DND-41 (cell line): Measurements from ENCODE around the gene CSTA.
A peak's percentile ranks its signal among the peaks of the same experiment; 100 is the strongest.

Source experiments
- ATAC-seq: fragments of 200-7000 bp; cut with Tn5 transposase; 3 replicates; pipeline ENCODE4 v1.9.1; 2021; ENCODE audit warnings: low read depth; ENCODE audit not compliant: insufficient read depth
- DNase-seq: peaks from one replicate; pipeline ENCODE4 v3.0.0-alpha.2; 2020
- H2AFZ ChIP-seq: 2 replicates; pipeline ENCODE4 v1.6.0; 2012; ENCODE audit warnings: low read depth, low read length
- H3K27ac ChIP-seq: 2 replicates; pipeline ENCODE4 v1.5.1; 2012; ENCODE audit warnings: low read length, inconsistent platforms
- H3K27me3 ChIP-seq: fragments of 200-600 bp; sonication (generic); 2 replicates; pipeline ENCODE4 v1.6.0; 2012; ENCODE audit warnings: low read length, mild to moderate bottlenecking, inconsistent platforms; ENCODE audit not compliant: insufficient read depth, poor library complexity
- H3K36me3 ChIP-seq: 2 replicates; pipeline ENCODE4 v1.5.1; 2012; ENCODE audit warnings: low read length, inconsistent platforms; ENCODE audit not compliant: insufficient read depth
- H3K4me1 ChIP-seq: 2 replicates; pipeline ENCODE4 v1.5.1; 2012; ENCODE audit warnings: mild to moderate bottlenecking, low read length; ENCODE audit not compliant: insufficient read depth
- H3K4me2 ChIP-seq: 2 replicates; pipeline ENCODE4 v1.6.0; 2012; ENCODE audit warnings: mild to moderate bottlenecking, moderate library complexity, low read length, inconsistent platforms; ENCODE audit not compliant: insufficient read depth
- H3K4me3 ChIP-seq, 2 experiments: fragments of 200-600 bp in 1 of 2; shearing (Covaris generic) in 1 of 2; 2 replicates each; pipeline ENCODE4 v1.5.1; 2012 to 2016; ENCODE audit warnings: inconsistent platforms in 2 of 2, low read length in 2 of 2, mild to moderate bottlenecking in 2 of 2, low read depth in 1 of 2, moderate library complexity in 1 of 2
- H3K79me2 ChIP-seq: 2 replicates; pipeline ENCODE4 v1.6.0; 2012; ENCODE audit warnings: low read length, inconsistent platforms; ENCODE audit not compliant: insufficient read depth
- H3K9ac ChIP-seq: 2 replicates; pipeline ENCODE4 v1.6.0; 2012; ENCODE audit warnings: low read depth, mild to moderate bottlenecking, inconsistent platforms, low read length, moderate library complexity
- H3K9me3 ChIP-seq: 2 replicates; pipeline ENCODE4 v1.5.1; 2012; ENCODE audit warnings: low read length, moderate library complexity, mild to moderate bottlenecking, inconsistent platforms; ENCODE audit not compliant: insufficient read depth, severe bottlenecking
- H4K20me1 ChIP-seq: 2 replicates; pipeline ENCODE4 v1.6.0; 2012; ENCODE audit warnings: low read length; ENCODE audit not compliant: insufficient read depth
- CTCF ChIP-seq: IDR thresholded peaks from 2 replicates; pipeline ENCODE4 v1.5.1; 2012; ENCODE audit warnings: borderline replicate concordance, low read length, moderate library complexity, mild to moderate bottlenecking; ENCODE audit not compliant: poor library complexity, severe bottlenecking; ENCODE audit errors: extremely low read depth
- EZH2 ChIP-seq: IDR thresholded peaks from 3 replicates; pipeline ENCODE4 v1.6.1; 2012; ENCODE audit warnings: borderline replicate concordance, low read depth, mild to moderate bottlenecking, moderate library complexity, low read length, inconsistent platforms; ENCODE audit not compliant: severe bottlenecking

CSTA gene

GRCh38 chr3:122383771-122384697 is 59.0 kb downstream of the CSTA start, which contains the start of gene FAM162A:
Gene FAM162A, plus strand, starts transcription at chr3:122384182. Its CDS starts 84 bp downstream, at chr3:122384266.
- DNase-seq (peak; percentile 94), ATAC-seq (peak; percentile 93)
- peak; percentile 78 for TF ChIP-seq CTCF
- TF ChIP-seq EZH2: no peak
- Histone ChIP-seq H3K9ac (peak within 1 kb of the TSS; percentile 59), H3K27me3 (no peaks in the 10 kb centered on the region), H3K27ac (peak within 1 kb of the TSS; percentile 75), H3K4me2 (peak within 1 kb of the TSS; percentile 74), H3K36me3 (peaks cover 10% of the 10 kb centered on the region; the same call in 1 of the 2 replicates), H3K4me3 (peak within 1 kb of the TSS; percentile 73 to 83), H2AFZ (peak within 1 kb of the TSS; percentile 88), H3K4me1 (peaks cover 81% of the 10 kb centered on the region), H3K79me2 (peaks cover 95% of the 10 kb centered on the region), H3K9me3 (no peaks in the 10 kb centered on the region), H4K20me1 (no peaks in the 10 kb centered on the region)

GRCh38 chr3:122387709-122388108 is 62.7 kb downstream of the CSTA start:
- DNase-seq: no peak
- Histone ChIP-seq H3K79me2 (peaks cover 89% of the 10 kb centered on the region), H4K20me1 (no peaks in the 10 kb centered on the region), H3K4me3 (no peak overlapping the region), H3K4me1 (peaks cover 48% of the 10 kb centered on the region), H2AFZ (no peak overlapping the region), H3K4me2 (peak overlapping the region; percentile 6; the same call in 1 of the 2 replicates), H3K9me3 (no peaks in the 10 kb centered on the region), H3K27ac (no peak overlapping the region), H3K9ac (no peak overlapping the region), H3K36me3 (peaks cover 12% of the 10 kb centered on the region; the same call in 1 of the 2 replicates), H3K27me3 (no peaks in the 10 kb centered on the region)
- no peak for ATAC-seq
- TF ChIP-seq EZH2 (no peak), CTCF (no peak)

- TF ChIP-seq CTCF: no peak
- no peak for TF ChIP-seq EZH2
- no peaks in the 10 kb centered on the region for H3K9me3 ChIP-seq
- no peak for DNase-seq
- peaks cover 87% of the 10 kb centered on the region for H3K79me2 ChIP-seq
- H3K27me3 ChIP-seq: no peaks in the 10 kb centered on the region
- H3K4me1 ChIP-seq: peaks cover 42% of the 10 kb centered on the region
- no peak overlapping the region for H3K27ac ChIP-seq
- H2AFZ ChIP-seq: no peak overlapping the region
- H3K36me3 ChIP-seq: peaks cover 24% of the 10 kb centered on the region
- no peak overlapping the region for H3K4me2 ChIP-seq
- no peak for ATAC-seq
- peaks cover 3% of the 10 kb centered on the region; the same call in 1 of the 2 replicates for H4K20me1 ChIP-seq
- H3K9ac ChIP-seq: no peak overlapping the region
- H3K4me3 ChIP-seq: no peak overlapping the region
These were observed 64.1 kb downstream of the CSTA start for GRCh38 chr3:122389197-122389596.
